SK-N-SH (cell line): ENCODE measurements around the gene NPY5R.

Source experiments
- CTCF ChIP-seq: fragments of 200-600 bp; sonication (generic); IDR thresholded peaks from 2 replicates; pipeline ENCODE4 v1.6.1; 2017; ENCODE audit warnings: antibody characterized with exemption, mild to moderate bottlenecking, moderate library complexity
- EZH2phosphoT487 ChIP-seq: fragments of 200-600 bp; sonication (generic); IDR thresholded peaks from 2 replicates; pipeline ENCODE4 v1.6.1; 2017; ENCODE audit warnings: low read depth, mixed run types, mild to moderate bottlenecking, antibody characterized with exemption, moderate library complexity, borderline replicate concordance
- POLR2AphosphoS5 ChIP-seq: IDR thresholded peaks from 2 replicates; pipeline ENCODE4 v1.6.1; 2012; ENCODE audit warnings: low read depth, low read length
- TAF1 ChIP-seq: IDR thresholded peaks from 2 replicates; pipeline ENCODE4 v1.6.1; 2012; ENCODE audit warnings: low read depth, mild to moderate bottlenecking, low read length, moderate library complexity, borderline replicate concordance

- TF ChIP-seq POLR2AphosphoS5 (no peak), CTCF (no peak), TAF1 (no peak), EZH2phosphoT487 (no peak)
Measured at GRCh38 chr4:163395758-163396157, 52.1 kb downstream of the NPY5R start.
